Thyroid gland (tissue), 4 donors: Measurements from ENCODE around the gene GMPS. TPM values are rescaled to one million over a fixed set of nuclear protein-coding genes. Genes with fewer than 3 reads are reported as not detected.

Experiments used
- DNase-seq, 2 donors: peaks; one replicate each; pipeline ENCODE4 v3.0.0-alpha.2; 2019
- H3K27ac ChIP-seq, 3 donors: fragments of 200-600 bp; sonication (generic); 1 replicate in 2 of 3; 2 replicates in 1 of 3; pipeline ENCODE4 v1.5.1; 2016 to 2019; ENCODE audit warnings: mild to moderate bottlenecking in 1 of 3, moderate library complexity in 1 of 3
- H3K27me3 ChIP-seq: fragments of 200-600 bp; sonication (generic); one replicate; pipeline ENCODE4 v1.5.1; 2019
- H3K36me3 ChIP-seq, 2 donors: fragments of 200-600 bp; sonication (generic); one replicate each; pipeline ENCODE4 v1.5.1; 2016 to 2019
- H3K4me1 ChIP-seq, 2 donors: fragments of 200-600 bp; sonication (generic); one replicate each; pipeline ENCODE4 v1.5.1; 2017 to 2019
- H3K4me3 ChIP-seq, 3 donors: fragments of 200-600 bp; sonication (generic); replicated peaks in 1 of 3; 1 replicate in 2 of 3; 2 replicates in 1 of 3; pipeline ENCODE4 v1.5.1; 2016; ENCODE audit warnings: mild to moderate bottlenecking in 1 of 3
- H3K9me3 ChIP-seq: fragments of 200-600 bp; sonication (generic); one replicate; pipeline ENCODE4 v1.5.1; 2017
- CTCF ChIP-seq, 6 experiments: fragments of 200-600 bp in 3 of 6; fragments of 450-650 bp in 3 of 6; sonication (generic) in 3 of 6; IDR thresholded peaks; one replicate each; pipeline ENCODE4 v1.5.1; 2016 to 2019; ENCODE audit warnings: antibody characterized with exemption in 6 of 6, mild to moderate bottlenecking in 2 of 6, inconsistent platforms in 1 of 6, moderate library complexity in 1 of 6
- POLR2A ChIP-seq, 2 donors: fragments of 450-650 bp; IDR thresholded peaks; one replicate each; pipeline ENCODE4 v1.6.1; 2017; ENCODE audit warnings: antibody characterized with exemption in 2 of 2, mild to moderate bottlenecking in 2 of 2, moderate library complexity in 1 of 2
- WGBS, 2 donors: methylation state at CpG; one replicate each; pipeline ENCODE4 v1.1.5; 2017; 5-methylcytosine and 5-hydroxymethylcytosine counted together
- intact Hi-C: fragments of 100-400 bp; cut with DNase I; formaldehyde crosslinking; loops from one replicate; pipeline ENCODE4 v1.15.1; 2023
- total RNA-seq, 4 donors: library from RNA; depleted of rRNA; stranded (reverse); fragments of >200 nt; gene quantifications; one replicate each; pipeline ENCODE4 v1.2.3, GENCODE V29; 2016

GMPS gene
- total RNA-seq, 4 donors from 2014 or later: 31.5 to 40.5 (median 37.1) TPM

- no peak for TF ChIP-seq POLR2A (IDR thresholded peaks at IDR 0.05)
- no peak overlapping the region for H3K4me3 ChIP-seq
- H3K9me3 ChIP-seq: no peaks in the 10 kb centered on the region
- WGBS, 2 donors: 73 to 75% methylated on average over 2 of the region's 2 CpGs
- no peaks in the 10 kb centered on the region for H3K27me3 ChIP-seq
- no peak for DNase-seq
- intact Hi-C loops: no loop called here
- peaks cover 0 to 5% of the 10 kb centered on the region in 2 donors for H3K4me1 ChIP-seq
- peaks cover 20 to 29% of the 10 kb centered on the region in 2 donors for H3K36me3 ChIP-seq
- H3K27ac ChIP-seq: no peak overlapping the region
These were observed 68.0 kb downstream of the GMPS start for GRCh38 chr3:155938409-155938808.

- DNase-seq: no peak
- no peaks in the 10 kb centered on the region for H3K4me1 ChIP-seq
- no peak overlapping the region for H3K27ac ChIP-seq
- no peaks in the 10 kb centered on the region for H3K27me3 ChIP-seq
- H3K4me3 ChIP-seq: no peak overlapping the region
- H3K36me3 ChIP-seq: peaks cover 16 to 21% of the 10 kb centered on the region in 2 donors
- no peak for TF ChIP-seq POLR2A (IDR thresholded peaks at IDR 0.05)
- TF ChIP-seq CTCF (IDR thresholded peaks at IDR 0.05): no peak
- WGBS, 2 donors: 99 to 100% methylated on average over 5 of the region's 5 CpGs
- intact Hi-C loops: no loop called here
- H3K9me3 ChIP-seq: no peaks in the 10 kb centered on the region
These were observed 70.9 kb downstream of the GMPS start for GRCh38 chr3:155941354-155941753.

- 90% methylated on average over 2 of the region's 2 CpGs for WGBS, 2 donors
- no peak overlapping the region for H3K27ac ChIP-seq
- intact Hi-C loops: no loop called here
These were observed 73.6 kb downstream of the GMPS start for GRCh38 chr3:155944081-155944480.

GRCh38 chr3:155946178-155946577 is 75.7 kb downstream of the GMPS start:
- WGBS, 2 donors: 80 to 88% methylated on average over 2 of the region's 2 CpGs
- H3K27ac ChIP-seq: no peak overlapping the region

More at GRCh38 chr3:155944081-155944480, 73.6 kb downstream of the GMPS start:
- no peak for TF ChIP-seq CTCF (IDR thresholded peaks at IDR 0.05)
- Histone ChIP-seq H3K4me3 (no peak overlapping the region), H3K36me3 (no peaks in the 10 kb centered on the region), H3K4me1 (no peaks in the 10 kb centered on the region), H3K9me3 (no peaks in the 10 kb centered on the region), H3K27me3 (no peaks in the 10 kb centered on the region)
- no peak for DNase-seq

GRCh38 chr3:155948476-155948875 is 78.0 kb downstream of the GMPS start:
- Histone ChIP-seq H3K9me3 (no peaks in the 10 kb centered on the region), H3K4me3 (no peak overlapping the region), H3K27ac (no peak overlapping the region), H3K4me1 (no peaks in the 10 kb centered on the region), H3K36me3 (no peaks in the 10 kb centered on the region), H3K27me3 (no peaks in the 10 kb centered on the region)
- intact Hi-C loops: no loop called here
- no peak for DNase-seq
- 88 to 89% methylated on average over 4 of the region's 4 CpGs for WGBS, 2 donors
- TF ChIP-seq POLR2A (IDR thresholded peaks at IDR 0.05) (no peak), CTCF (IDR thresholded peaks at IDR 0.05) (no peak)

More at GRCh38 chr3:155946178-155946577, 75.7 kb downstream of the GMPS start:
- no peak for TF ChIP-seq CTCF (IDR thresholded peaks at IDR 0.05)
- TF ChIP-seq POLR2A (IDR thresholded peaks at IDR 0.05): no peak
- H3K9me3 ChIP-seq: no peaks in the 10 kb centered on the region
- no peaks in the 10 kb centered on the region for H3K27me3 ChIP-seq
- DNase-seq: no peak
- intact Hi-C loops: no loop called here
- H3K36me3 ChIP-seq: no peaks in the 10 kb centered on the region
- no peak overlapping the region for H3K4me3 ChIP-seq
- H3K4me1 ChIP-seq: no peaks in the 10 kb centered on the region
